Endothelial cell of umbilical vein (primary cell): Measurements from ENCODE around the gene LGALS7. TPM values are rescaled to one million over a fixed set of nuclear protein-coding genes. Genes with fewer than 3 reads are reported as not detected.

Experiments
- BruUV-seq: library from RNA; stranded (reverse); fragments of 400-500 nt; replicated peaks from 2 replicates; lab custom pipeline; 2021; lab: Mats Ljungman, UMichigan
- CTCF ChIA-PET: fragments of 300-600, 350-600 bp; sonication (Branson Sonifier 250); formaldehyde crosslinking; loops from one replicate; lab custom pipeline; 2021; ENCODE audit warnings: antibody characterized with exemption, inconsistent platforms; lab: Charles Lee
- POLR2A ChIA-PET: fragments of 300-600, 350-600 bp; sonication (Branson Sonifier 250); formaldehyde crosslinking; loops from one replicate; lab custom pipeline; 2021; ENCODE audit warnings: antibody characterized with exemption, inconsistent platforms; lab: Charles Lee
- DNase-seq: peaks from one replicate; pipeline ENCODE4 v3.0.0-alpha.2; 2011; ENCODE audit warnings: low read depth, low spot score
- FAIRE-seq: peaks from 2 replicates; lab custom pipeline; 2011; peaks lifted over from hg19 to GRCh38; lab: Jason Lieb, UNC
- H2AFZ ChIP-seq: 2 replicates; pipeline ENCODE4 v1.6.0; 2012; ENCODE audit warnings: low read depth, low read length, control low read depth, inconsistent platforms
- H3K27ac ChIP-seq: 2 replicates; pipeline ENCODE4 v1.5.1; 2011; ENCODE audit warnings: low read depth, mild to moderate bottlenecking, control low read depth, low read length, moderate library complexity; ENCODE audit not compliant: insufficient read depth
- H3K27me3 ChIP-seq, 2 experiments: 2 replicates each; pipeline versions ENCODE4 v1.6.0 to v1.6.1; 2011; ENCODE audit warnings: low read length in 2 of 2, mixed read lengths in 1 of 2; ENCODE audit not compliant: control insufficient read depth in 2 of 2, insufficient read depth in 2 of 2
- H3K36me3 ChIP-seq, 2 experiments: 2 replicates in 1 of 2; 3 replicates in 1 of 2; pipeline ENCODE4 v1.5.1; 2011; ENCODE audit warnings: low read length in 2 of 2, mild to moderate bottlenecking in 1 of 2, moderate library complexity in 1 of 2; ENCODE audit not compliant: control insufficient read depth in 2 of 2, insufficient read depth in 2 of 2; ENCODE audit errors: extremely low read depth in 1 of 2
- H3K4me1 ChIP-seq: 3 replicates; pipeline ENCODE4 v1.5.1; 2011; ENCODE audit warnings: mild to moderate bottlenecking, low read length; ENCODE audit not compliant: control insufficient read depth, insufficient read depth; ENCODE audit errors: extremely low read depth
- H3K4me2 ChIP-seq: 2 replicates; pipeline ENCODE4 v1.6.1; 2011; ENCODE audit warnings: low read length, control low read depth, mixed read lengths; ENCODE audit not compliant: insufficient read depth
- H3K4me3 ChIP-seq, 3 experiments: fragments of 200-600 bp in 1 of 3; sonication (generic), shearing (Covaris generic) in 1 of 3; replicated peaks in 1 of 3; 2 replicates each; pipeline ENCODE4 v1.5.1; 2011 to 2016; ENCODE audit warnings: control low read depth in 3 of 3, low read length in 3 of 3, mild to moderate bottlenecking in 2 of 3, inconsistent platforms in 1 of 3, low read depth in 1 of 3, moderate library complexity in 1 of 3; ENCODE audit not compliant: insufficient read depth in 1 of 3
- H3K79me2 ChIP-seq: 2 replicates; pipeline ENCODE4 v1.6.0; 2012; ENCODE audit warnings: low read length, inconsistent platforms; ENCODE audit not compliant: control insufficient read depth, insufficient read depth
- H3K9ac ChIP-seq: replicated peaks from 2 replicates; pipeline ENCODE3; 2011; ENCODE audit warnings: low read length, control low read depth; ENCODE audit not compliant: insufficient read depth; ENCODE audit errors: extremely low read depth
- H3K9me1 ChIP-seq: replicated peaks from 3 replicates; pipeline ENCODE4 v1.6.0; 2011; ENCODE audit warnings: mild to moderate bottlenecking, low read length; ENCODE audit not compliant: control insufficient read depth, insufficient read depth; ENCODE audit errors: extremely low read depth
- H3K9me3 ChIP-seq: replicated peaks from 2 replicates; pipeline ENCODE4 v1.5.1; 2012; ENCODE audit warnings: low read length, inconsistent platforms; ENCODE audit not compliant: control insufficient read depth, insufficient read depth
- H4K20me1 ChIP-seq: replicated peaks from 2 replicates; pipeline ENCODE3; 2011; ENCODE audit warnings: mild to moderate bottlenecking, low read length; ENCODE audit not compliant: control insufficient read depth, insufficient read depth; ENCODE audit errors: extremely low read depth
- EZH2 ChIP-seq: IDR thresholded peaks from 2 replicates; pipeline ENCODE4 v1.6.1; 2012; ENCODE audit warnings: borderline replicate concordance, low read depth, mild to moderate bottlenecking, moderate library complexity, low read length, inconsistent platforms; ENCODE audit not compliant: severe bottlenecking
- FOS ChIP-seq: IDR thresholded peaks from 2 replicates; pipeline ENCODE4 v1.6.1; 2011; ENCODE audit warnings: mild to moderate bottlenecking, low read length, moderate library complexity, borderline replicate concordance; ENCODE audit not compliant: insufficient read depth
- GATA2 ChIP-seq: IDR thresholded peaks from 2 replicates; pipeline ENCODE4 v1.7.0; 2011; ENCODE audit warnings: low read depth, mild to moderate bottlenecking, moderate library complexity, mixed read lengths, low read length; ENCODE audit not compliant: insufficient read length, insufficient read depth
- JUN ChIP-seq: IDR thresholded peaks from 2 replicates; pipeline ENCODE4 v1.6.1; 2011; ENCODE audit warnings: borderline replicate concordance, low read depth; ENCODE audit not compliant: insufficient read length, insufficient read depth
- MYC ChIP-seq: IDR thresholded peaks from one replicate; pipeline ENCODE4 v1.6.1; 2011; ENCODE audit warnings: mild to moderate bottlenecking, low read depth, low read length
- POLR2A ChIP-seq: IDR thresholded peaks from 2 replicates; pipeline ENCODE4 v1.6.1; 2012; ENCODE audit warnings: low read depth, mild to moderate bottlenecking, control low read depth, low read length
- POLR2AphosphoS5 ChIP-seq: IDR thresholded peaks from 2 replicates; pipeline ENCODE4 v1.6.1; 2012; ENCODE audit warnings: low read depth, mild to moderate bottlenecking, control low read depth, low read length, moderate library complexity; ENCODE audit not compliant: insufficient read depth
- dilution Hi-C: fragments of 300-500 bp; cut with MboI; formaldehyde crosslinking; loops from one replicate; pipeline ENCODE4 v1.15.0; 2019; ENCODE audit warnings: low sequenced_read_pairs; ENCODE audit not compliant: extremely low pct_ligation_motif_present
- intact Hi-C: fragments of 100-400 bp; cut with micrococcal nuclease; formaldehyde crosslinking; loops from one replicate; pipeline ENCODE4 v1.10.0; 2022
- polyA plus RNA-seq, 4 experiments: library from polyadenylated mRNA; depleted of rRNA in 3 of 4; stranded (reverse) in 3 of 4; unstranded in 1 of 4; fragments of >200 nt; gene quantifications; 2 replicates each; pipeline versions ENCODE4 v1.2.1 to v1.2.3, GENCODE V29; 2011 to 2012; ENCODE audit warnings: missing spikeins in 1 of 4
- total RNA-seq: library from RNA; stranded (reverse); gene quantifications from 2 replicates; pipeline ENCODE4 v1.2.3, GENCODE V29; 2021
- TF ChIP-seq, protein P1 (sequence below): IDR thresholded peaks from 2 replicates; pipeline ENCODE4 v1.6.1; 2011; ENCODE audit not compliant: insufficient read depth, insufficient read length
- TF ChIP-seq, protein P2 (sequence below), 2 donors: IDR thresholded peaks; 1 replicate in 1 of 2; 2 replicates in 1 of 2; pipeline ENCODE4 v1.5.1; 2011; ENCODE audit warnings: low read length in 2 of 2, mild to moderate bottlenecking in 2 of 2, moderate library complexity in 2 of 2, control low read depth in 1 of 2, inconsistent platforms in 1 of 2, low read depth in 1 of 2; ENCODE audit not compliant: insufficient read depth in 1 of 2; ENCODE audit errors: extremely low read depth in 1 of 2

LGALS7 gene
- total and polyA plus RNA-seq, 2 donors (not counting 3 experiments of a cell fraction or from before 2014, with no cell fraction given), result not detected

- Histone ChIP-seq H3K9me1 (no peaks in the 10 kb centered on the region), H3K4me3 (no peak overlapping the region), H3K4me1 (peaks cover 17% of the 10 kb centered on the region), H4K20me1 (no peaks in the 10 kb centered on the region), H2AFZ (no peak overlapping the region), H3K36me3 (no peaks in the 10 kb centered on the region), H3K27ac (no peak overlapping the region), H3K4me2 (no peak overlapping the region), H3K9me3 (no peaks in the 10 kb centered on the region), H3K9ac (no peak overlapping the region), H3K79me2 (no peaks in the 10 kb centered on the region), H3K27me3 (no peaks in the 10 kb centered on the region)
- TF ChIP-seq, protein P1, sequence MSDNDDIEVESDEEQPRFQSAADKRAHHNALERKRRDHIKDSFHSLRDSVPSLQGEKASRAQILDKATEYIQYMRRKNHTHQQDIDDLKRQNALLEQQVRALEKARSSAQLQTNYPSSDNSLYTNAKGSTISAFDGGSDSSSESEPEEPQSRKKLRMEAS, result no peak
- TF ChIP-seq, protein P2, sequence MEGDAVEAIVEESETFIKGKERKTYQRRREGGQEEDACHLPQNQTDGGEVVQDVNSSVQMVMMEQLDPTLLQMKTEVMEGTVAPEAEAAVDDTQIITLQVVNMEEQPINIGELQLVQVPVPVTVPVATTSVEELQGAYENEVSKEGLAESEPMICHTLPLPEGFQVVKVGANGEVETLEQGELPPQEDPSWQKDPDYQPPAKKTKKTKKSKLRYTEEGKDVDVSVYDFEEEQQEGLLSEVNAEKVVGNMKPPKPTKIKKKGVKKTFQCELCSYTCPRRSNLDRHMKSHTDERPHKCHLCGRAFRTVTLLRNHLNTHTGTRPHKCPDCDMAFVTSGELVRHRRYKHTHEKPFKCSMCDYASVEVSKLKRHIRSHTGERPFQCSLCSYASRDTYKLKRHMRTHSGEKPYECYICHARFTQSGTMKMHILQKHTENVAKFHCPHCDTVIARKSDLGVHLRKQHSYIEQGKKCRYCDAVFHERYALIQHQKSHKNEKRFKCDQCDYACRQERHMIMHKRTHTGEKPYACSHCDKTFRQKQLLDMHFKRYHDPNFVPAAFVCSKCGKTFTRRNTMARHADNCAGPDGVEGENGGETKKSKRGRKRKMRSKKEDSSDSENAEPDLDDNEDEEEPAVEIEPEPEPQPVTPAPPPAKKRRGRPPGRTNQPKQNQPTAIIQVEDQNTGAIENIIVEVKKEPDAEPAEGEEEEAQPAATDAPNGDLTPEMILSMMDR (IDR thresholded peaks at IDR 0.05; ENCODE audit: extremely low read depth in 1 of 2, insufficient read depth in 1 of 2, low read depth in 1 of 2, low read length in 2 of 2), result no peak
- TF ChIP-seq GATA2, result no peak
- TF ChIP-seq JUN, result no peak
- no peak for TF ChIP-seq FOS
- no peak for TF ChIP-seq POLR2AphosphoS5
- no peak for TF ChIP-seq POLR2A
- no peak for TF ChIP-seq MYC
- no peak for TF ChIP-seq EZH2
- POLR2A ChIA-PET, result no interaction called here
- FAIRE-seq, result no peak
- DNase-seq, result no peak
- no TSS peak for BruUV-seq
- intact Hi-C loops, result loop anchor here (5.0 kb wide), 1 partner anchor 94 kb away; the partner anchor contains the start of gene ECH1
- dilution Hi-C loops, result no loop called here
- CTCF ChIA-PET, result interaction anchor here (0.7 to 1.9 kb wide), 3 partner anchors 31 to 192 kb away, joined by 3 to 6 read pairs (median 3); partner anchors contain the start of genes ECH1, MRPS12 and SARS2
Observed at GRCh38 chr19:38737921-38738737, 35.2 kb downstream of the LGALS7 start.
